Activated T-helper 9 cell treated with anti-CD3 and anti-CD28 coated beads, Interleukin-2, amount 50 U/mL, for 16 hours (primary cell): ENCODE results near the gene PARD6B.

Source experiments
- DNase-seq: peaks from one replicate; pipeline ENCODE4 v3.0.0-alpha.2; 2020; ENCODE audit warnings: low read depth

The PARD6B gene

DNA sequence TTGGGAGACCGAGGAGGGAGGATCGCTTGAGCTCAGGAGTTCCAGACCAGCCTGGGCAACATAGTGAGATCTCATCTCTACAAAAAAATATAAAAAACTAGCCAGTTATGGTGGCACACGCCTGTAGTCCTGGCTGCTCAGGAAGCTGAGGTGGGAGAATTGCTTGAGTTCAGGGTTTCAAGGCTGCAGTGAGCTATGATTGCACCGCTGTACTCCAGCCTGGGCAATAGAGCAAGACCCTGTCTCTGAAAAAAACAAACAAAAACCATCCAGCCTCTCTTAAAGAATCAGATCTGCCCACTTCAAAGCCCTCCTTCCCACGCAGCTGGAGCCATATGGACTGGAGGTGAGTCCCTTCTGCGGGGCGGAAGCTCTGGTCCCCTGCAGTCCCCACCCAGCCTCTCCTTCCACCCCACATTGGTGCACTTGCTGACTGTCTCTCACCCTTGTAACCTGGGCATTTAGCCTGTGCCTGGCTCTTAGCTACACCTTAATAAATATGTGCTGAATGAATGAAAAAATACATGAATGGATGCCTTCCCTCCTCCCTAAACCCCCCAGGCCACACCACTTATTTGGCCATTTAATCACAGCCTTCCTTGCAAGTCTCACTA is 7.2 kb upstream of the PARD6B start:
- no peak for DNase-seq

DNA sequence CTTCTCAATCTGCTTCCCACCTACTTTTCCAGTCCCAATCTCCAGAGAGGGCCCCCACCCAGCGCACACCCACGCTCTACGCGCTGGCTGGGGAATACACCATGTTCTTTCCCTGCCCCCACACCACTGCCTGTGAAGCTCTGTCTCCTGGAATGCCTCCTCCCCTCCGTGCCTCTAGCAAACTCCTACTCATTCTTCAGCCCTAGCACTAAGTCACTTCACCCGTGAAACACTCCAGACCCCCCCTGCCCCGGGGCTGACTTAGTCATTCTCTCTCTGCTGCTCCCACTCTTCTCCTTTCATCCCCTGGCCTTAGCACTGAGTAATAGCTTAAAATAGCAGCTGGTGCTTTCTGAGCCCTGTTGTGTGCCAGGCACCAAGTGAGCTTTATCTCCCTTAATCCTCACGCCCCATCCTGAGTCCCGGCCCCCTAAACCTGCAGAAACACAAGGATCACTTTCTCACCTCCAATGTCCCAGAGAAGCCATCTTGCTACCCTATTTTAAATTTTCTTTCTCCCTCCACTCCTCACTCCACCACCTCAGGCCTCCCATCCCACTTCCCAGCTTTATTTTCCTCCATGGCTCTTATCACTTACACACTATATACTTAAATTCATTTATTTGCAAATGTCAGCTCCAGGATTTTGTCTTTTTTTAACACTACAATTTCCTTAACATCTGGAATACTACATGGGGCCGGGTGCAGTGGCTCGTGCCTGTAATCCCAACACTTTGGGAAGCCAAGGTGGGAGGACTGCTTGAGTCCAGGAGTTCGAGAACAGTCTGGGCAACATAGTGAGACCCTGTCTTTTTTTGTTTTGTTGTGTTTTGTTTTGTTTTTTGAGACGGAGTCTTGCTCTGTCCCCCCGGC is 6.3 kb upstream of the PARD6B start:
- peak; percentile 62 for DNase-seq

DNA sequence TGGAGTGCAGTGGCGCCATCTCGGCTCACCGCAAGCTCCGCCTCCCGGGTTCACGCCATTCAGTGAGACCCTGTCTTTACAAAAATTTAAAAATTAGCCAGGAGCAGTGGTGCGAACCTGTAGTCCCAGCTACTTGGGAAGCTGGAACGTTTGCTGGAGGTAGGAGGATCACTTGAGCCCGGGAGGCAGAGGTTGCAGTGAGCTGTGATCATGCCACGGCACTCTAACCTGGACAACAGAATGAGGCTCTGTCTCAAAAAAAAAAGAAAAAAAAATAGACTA is 5.7 kb upstream of the PARD6B start:
- no peak for DNase-seq

DNA sequence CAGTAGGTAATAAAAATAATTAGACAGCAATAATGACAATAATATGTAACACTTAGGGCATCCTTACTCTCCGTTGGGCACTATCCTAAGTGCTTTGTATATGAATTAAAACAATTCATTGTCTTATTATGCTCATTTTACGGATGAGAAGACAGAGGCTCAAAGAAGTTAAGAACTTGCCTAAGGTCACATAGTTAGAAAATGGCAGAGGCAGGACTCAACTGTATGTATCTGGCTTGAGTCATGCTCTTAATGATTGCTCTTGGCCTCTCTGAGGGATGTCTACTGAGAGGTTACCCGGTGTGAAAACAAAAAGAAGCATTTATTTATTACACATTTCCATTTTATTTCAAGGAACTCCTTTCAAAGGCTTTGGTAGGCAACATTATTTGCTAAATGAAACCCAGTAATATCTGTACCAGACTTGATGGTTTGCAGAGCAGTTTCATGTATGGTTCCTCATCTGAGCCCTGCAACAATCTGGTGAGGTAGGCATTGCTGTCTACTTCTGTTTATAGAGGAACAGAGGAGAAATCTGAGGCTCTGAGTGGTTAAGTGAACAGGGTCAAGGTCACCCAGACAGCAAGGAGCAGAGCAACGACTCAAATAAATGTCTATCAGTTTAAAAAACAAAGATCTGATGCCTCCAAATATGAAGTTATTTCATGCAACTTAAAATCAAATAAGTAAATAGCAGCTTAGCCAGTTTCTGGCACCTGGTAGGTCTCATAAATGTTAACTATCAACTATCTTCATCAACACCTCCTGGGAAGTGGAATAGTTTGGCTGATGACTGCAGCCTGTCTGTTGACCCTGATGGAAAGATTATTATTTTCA is 4.2 kb upstream of the PARD6B start:
- no peak for DNase-seq

DNA sequence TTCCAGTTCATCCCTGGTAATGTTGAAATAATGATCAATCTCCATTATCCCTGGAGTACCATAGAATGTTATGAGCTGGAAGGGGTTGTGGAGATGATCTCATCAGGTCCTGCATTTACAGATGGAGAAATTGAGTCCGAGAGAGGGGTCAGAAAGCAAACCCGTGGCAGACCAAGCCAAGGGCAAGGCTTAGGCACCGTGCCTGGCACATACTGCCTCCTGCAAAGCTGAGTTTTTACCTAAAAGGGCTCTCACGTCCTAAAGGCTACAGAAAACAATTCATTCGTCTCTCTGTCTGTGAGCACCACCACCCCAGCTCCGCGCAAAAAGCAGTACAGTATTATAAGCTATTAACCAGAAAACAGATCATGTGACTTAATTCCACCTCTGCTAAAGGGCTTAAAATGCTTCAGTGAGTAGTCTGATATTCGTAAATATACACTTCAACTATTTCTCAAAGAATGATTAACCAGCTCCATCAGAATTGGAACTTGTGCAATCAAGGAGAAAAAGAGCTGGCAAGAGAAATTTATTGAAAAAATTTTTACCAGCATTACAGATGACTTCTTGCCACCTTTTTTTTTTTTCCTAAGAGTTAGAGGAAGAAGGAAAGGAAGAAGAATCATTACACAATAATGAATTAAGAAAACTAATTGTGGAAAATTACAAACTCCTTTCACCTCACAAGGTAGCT is 3.4 kb upstream of the PARD6B start:
- DNase-seq, result no peak

DNA sequence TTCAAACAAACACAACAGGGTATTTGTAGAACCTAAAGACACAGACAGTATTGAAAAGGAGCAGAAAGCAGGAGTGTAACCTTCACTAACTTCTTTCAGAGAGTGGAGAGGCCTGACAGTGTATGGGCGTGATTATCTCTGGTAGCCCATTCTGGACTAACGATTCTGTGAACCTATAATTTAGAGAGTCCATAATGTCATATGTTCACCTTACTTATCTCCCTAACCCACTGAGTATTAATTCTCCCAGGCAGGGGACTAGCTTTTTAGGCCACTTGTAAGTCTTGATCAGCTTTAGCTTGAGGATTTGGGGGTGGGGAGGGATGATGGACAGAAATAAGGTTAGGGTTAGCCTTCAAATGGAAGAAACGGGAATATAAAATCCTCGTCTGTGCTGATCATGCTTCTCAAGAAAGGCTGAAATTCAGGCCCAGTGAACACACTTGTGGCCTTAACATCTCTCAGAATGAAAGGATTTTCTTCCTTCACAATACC is 2.8 kb upstream of the PARD6B start:
- no peak for DNase-seq

DNA sequence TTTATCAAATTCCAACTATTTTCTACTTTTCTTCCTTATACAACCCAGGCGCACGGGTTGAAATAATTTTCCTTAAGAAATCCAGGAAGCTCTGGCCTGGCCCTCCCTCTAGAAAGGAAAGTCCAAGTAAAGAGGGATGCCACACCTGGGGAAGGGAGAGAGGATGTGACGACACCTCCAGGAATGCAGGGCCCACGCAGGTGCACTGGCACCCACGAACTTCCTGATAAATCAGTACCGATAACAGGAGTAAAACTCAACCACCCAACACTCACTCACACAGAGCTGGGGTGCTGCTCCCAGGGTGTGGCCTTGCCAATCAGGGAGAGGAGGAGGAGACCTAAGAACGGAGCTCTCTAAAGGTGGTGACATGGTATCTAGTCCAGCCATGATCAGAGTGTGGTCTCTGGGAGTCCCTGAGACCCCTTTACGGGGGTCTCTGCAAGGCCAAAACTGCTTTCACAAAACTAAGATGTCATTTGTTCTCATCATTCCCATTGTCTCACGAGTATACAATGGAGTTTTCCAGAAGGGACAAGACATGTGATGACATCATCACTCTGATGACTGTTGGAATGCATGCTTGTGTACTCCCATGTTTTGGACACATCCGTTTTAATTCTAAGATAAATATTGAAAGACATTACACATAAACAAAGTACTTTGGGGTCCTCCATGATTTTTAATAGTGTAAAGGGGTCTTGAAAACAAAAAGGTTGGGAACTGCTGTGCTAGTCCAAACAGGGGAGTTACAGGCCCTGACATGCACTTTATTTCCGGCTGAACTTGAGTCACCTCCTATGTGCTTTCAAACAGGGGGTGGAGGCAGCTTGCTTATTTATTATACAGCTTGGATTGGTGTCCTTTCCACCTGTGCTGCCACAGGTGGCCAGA is 2.2 kb upstream of the PARD6B start:
- DNase-seq, result no peak

DNA sequence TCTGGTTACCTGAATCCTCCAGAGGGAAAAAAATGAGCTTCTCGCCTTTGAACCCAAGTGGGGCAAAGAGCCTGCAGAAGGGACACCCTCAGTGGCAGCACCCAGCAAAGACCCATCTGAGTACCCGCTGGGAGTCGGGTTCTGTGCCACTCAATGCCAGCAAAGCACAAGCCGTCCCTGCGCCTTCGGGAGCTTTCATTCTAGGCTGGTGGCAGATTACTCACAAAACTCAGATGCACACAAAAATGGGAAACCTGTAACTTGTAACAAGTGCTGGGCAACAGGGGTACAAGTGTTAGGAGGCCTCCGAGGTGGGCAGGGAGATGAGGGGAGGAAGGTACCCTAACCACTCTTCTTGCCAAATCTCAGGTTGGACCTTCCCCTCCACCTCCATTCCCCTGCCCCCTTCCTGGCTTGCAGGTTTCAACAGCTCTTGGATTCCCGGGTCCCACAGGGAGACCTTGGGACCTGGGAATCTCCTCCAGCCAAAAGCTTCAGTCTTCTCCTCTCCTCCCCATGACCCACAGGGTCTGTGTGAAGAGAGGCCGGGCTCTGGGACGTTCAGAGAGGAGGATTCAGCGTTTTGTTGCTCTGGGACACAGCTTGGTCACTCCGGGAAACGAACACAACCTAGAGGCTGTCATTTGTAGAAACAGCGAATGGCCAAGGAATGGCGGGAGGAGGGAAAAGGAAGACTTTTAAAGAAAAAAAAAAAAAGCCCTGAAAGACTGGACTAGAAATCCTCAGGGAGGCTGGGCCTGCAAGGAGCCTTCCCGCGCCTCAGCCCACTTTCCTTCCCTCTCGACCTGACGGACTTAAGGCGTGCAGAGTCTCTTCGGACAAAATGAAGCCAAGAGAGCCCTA is 1.2 kb upstream of the PARD6B start:
- no peak for DNase-seq

DNA sequence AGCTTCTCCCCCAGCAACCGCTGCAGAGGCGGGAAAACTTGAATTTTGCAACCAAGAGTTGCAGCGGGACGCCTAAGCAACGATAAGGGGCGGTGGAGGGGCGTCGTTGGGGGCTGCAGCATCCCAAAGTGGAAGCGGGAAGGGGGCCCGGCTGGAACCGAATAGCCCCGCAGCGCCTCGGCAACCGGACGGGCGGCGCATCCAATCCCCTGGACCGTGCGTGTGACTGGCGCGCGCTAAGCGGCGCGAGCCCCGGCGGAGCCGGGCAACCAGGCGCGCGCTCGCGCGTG is 670 bp upstream of the PARD6B start:
- DNase-seq, result no peak

DNA sequence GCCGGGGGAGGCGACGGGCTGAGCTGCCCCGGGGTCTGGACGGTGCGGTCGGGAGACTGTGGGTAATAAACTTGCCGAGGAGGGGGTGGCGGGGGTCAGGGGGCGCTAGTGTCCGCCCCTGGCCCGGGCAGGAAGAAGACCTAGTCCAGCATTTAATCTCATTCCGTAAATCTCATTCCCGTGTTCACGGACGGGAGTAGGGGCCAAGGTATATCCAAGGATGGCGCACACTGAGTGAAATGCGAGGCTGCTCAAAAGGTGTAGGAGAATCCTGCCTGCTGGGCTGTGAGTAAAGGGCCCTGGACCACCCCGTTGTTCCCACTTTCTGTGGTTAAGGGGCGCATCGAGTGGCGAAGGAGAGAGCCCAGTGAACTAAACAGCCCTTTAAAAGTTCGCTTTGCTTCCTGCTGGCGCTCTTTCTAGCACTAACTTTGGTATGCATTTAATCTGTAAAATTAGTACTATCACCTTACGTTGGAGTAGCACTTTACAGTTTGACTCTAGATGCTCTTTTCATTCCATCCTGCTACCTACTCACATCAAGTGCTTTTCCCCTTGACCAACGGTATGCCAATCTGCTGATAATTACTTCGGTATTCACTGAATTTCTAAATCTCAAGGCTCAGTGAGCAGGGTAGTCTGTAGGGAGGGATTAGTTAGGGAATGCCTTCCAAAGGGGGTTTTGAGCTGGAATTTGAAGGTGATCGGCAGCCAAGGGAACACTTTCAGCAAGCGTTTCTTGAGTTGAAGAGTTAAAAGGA is 730 bp downstream of the PARD6B start:
- no peak for DNase-seq

DNA sequence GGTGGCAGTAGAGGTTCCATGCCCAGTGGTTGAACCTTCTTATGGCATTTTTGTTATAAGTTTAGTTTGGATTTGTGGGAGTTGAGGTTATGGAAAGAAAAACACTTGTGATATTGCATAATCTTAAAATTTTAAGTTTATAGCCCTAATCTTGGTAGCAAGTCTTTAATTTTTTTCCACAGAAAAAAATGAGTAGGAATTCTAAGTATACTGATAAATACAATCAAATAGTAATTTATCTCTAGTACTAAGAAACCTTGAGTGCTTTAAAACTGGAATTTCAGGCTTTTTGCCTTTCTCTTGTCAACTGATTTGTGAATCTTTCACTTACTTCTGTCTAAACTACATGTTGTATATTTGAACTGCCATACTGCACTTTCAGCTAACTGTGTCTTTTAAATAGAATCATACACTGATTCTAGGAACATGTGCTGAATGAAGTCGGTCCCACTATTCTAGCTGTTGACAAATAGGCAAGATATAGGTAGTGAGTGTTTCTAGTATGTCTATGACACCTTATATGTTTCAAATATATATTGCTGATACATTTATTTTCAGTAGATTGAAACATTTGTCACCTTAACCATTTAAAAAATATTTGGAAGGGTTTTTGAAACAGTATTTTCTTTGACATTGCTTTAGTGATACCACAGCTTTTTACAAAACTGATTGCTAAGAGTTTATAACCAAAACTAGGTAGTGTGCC is 2.4 kb downstream of the PARD6B start:
- DNase-seq, result no peak

DNA sequence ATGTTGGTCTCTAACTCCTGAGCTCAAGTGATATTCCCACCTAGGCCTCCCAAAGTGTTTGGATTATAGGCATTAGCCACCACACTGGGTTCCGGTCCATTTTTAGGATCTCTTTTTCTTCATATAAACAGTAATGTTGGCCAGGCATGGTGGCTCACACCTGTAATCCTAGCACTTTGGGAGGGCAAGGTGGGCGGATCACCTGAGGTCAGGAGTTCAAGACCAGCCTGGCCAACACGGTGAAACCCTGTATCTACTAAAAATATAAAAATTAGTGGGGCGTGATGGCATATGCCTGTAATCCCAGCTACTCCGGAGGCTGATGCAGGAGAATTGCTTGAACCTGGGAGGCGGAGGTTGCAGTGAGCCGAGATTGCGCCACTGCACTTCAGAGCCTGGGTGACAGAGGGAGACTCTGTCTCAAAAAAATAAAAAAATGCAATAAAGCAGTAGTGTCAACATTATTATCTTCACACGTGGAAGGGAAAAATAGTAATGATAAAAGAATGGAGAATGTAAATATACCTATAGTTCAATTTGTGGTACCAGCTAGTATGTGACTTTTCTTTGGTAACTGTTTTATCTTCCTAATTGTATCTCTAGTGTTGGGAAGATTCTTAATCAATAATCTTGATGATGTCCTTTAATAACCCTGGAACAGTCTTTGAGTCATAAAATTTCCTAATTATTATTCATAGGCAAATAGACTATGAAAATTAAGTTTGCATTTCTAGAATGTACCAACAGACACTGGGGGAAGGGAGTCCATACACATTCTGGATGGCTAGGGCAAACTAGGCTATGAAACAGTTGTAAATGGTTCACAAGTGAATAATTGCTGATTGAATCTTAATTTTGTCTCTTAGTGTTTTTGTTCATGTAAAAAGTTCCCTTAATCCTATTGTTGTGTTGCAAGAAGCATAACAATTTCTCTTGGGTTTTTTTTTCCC is 3.6 kb downstream of the PARD6B start:
- no peak for DNase-seq

DNA sequence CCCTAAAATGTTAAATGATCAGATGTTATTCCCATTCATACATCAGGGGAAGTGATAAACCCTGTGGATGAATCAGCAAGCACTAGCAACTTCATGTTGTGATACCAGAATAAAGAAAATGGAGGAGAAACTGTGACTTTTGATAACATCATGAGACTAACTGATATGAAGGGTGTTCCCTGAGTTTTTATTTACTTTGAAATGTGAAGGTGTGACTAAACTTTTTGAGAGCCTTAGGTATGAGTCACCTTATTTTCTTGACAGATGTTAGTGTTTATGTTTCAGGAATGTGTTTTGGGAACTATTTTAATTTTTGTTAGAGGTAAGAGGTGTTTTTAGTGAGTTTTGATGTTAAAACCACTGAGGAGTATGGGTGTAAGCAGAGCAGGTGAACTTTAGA is 4.4 kb downstream of the PARD6B start:
- DNase-seq, result no peak

DNA sequence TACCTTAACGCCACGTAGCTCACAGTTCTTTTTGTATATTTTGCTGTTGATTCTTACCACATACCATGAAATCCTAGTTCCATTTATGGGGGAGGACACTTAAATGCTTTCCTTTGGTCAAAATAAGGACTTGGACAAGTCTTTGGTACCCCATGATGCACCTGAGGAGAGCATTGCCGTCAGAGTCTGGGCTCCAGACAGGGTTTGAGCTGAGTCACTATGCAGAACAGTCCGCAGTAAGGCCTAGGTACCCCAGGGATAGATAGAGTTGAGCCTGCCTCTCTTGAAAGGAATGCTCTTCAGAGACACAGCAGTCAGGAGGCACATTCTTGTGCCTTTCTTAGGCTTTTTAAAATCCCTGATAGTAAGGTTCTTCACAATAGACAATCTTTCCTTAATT is 6.0 kb downstream of the PARD6B start:
- DNase-seq, result no peak

DNA sequence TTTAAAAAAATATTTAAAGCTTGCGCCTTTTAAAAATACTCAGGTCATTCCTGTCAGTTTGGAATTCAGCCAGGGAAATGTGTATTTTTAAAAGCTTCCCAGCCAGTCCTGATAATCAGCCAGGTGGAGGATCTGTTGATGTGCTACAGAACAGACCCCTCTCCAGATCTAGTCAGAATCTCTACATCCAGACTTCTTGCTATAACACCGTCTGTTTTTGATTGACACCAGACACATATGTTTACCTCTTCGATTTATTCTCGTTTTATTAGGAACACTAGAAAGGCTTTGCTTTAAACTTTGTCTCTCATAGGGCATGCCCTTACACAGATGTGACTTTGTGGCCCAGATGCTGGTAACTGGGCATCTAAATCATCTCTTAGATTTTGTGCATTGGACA is 11.7 kb downstream of the PARD6B start:
- DNase-seq, result no peak

DNA sequence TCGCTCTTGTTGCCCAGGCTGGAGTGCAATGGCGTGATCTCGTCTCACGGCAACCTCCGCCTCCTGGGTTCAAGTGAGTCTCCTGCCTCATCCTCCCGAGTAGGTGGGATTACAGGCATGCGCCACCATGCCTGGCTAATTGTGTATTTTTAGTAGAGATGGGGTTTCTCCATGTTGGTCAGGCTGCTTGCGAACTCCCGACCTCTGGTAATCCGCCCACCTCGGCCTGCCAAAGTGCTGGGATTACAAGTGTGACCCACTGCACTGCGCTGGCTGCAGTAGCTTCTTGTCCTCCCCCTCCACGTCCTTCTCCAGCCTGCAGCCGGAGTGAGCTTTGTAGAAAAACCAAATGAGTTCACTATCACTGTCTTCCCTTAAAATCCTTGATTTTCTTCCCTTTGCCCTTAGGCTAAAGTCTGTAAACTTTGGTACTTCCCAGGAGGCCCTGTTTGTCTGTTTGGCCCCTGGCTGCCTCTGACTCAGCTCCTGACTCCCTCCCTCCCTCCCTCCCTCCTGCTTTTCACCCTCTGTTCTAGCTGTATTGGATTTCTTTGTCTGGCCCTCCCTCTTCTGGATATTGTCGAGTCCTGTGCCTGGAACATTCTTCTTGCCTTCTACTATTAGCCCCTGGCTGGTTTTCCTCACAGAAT is 12.9 kb downstream of the PARD6B start:
- no peak for DNase-seq

DNA sequence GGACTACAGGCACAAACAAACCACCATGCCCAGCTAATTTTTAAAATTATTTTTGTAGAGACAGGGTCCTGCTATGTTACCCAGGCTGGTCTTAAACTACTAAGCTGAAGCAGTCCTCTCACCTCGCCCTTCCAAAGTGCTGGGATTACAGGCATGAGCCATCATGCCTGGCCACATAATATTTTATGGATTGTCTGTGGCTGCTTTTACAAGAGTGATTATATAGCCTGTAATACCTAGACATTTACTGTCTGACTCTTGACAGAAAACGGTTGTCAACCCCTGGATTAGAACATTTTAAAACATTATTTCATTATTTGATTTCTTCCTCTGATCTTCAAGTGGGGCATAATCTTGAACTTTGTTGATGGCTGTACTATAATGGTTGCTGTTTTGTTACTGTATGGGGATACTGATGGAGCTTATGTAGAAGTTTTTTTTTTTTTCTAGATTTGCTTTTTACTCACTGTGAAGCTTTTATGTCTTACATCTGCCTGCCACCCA is 14.3 kb downstream of the PARD6B start:
- no peak for DNase-seq
